ENCODE measurements around the gene KCNQ1. TPM values are rescaled to one million over a fixed set of nuclear protein-coding genes. Genes with fewer than 3 reads are reported as not detected.

KCNQ1 gene
- polyA plus RNA-seq, 1 donor (not counting 4 experiments of a cell fraction or from before 2014, with no cell fraction given) = not detected

- H3K27ac ChIP-seq (ENCODE audit: control insufficient read depth, insufficient read depth, low read length) = peak overlapping the region; percentile 80
- peaks cover 19% of the 10 kb centered on the region for H3K4me1 ChIP-seq (ENCODE audit: control insufficient read depth, extremely low read depth, insufficient read depth, low read length)
- no peak for FAIRE-seq
- dilution Hi-C loops (cut with MboI; ENCODE audit: extremely low pct_ligation_motif_present, low sequenced_read_pairs) = no loop called here
- peak overlapping the region; percentile 87 for H3K9ac ChIP-seq (ENCODE audit: control insufficient read depth, extremely low read depth, insufficient read depth, low read length)
- peak overlapping the region; percentile 94 for H3K4me2 ChIP-seq (ENCODE audit: control insufficient read depth, extremely low read depth, insufficient read depth, low read depth, low read length)
- no peaks in the 10 kb centered on the region for H3K9me3 ChIP-seq (ENCODE audit: control insufficient read depth, low read depth, low read length)
- no peak for DNase-seq (ENCODE audit: low read depth, low spot score)
- H3K79me2 ChIP-seq (ENCODE audit: control insufficient read depth, insufficient read depth, low read length) = peaks cover 30% of the 10 kb centered on the region
- H2AFZ ChIP-seq (ENCODE audit: control insufficient read depth, low read length) = no peak overlapping the region
- H3K4me3 ChIP-seq (ENCODE audit: control insufficient read depth in 2 of 3, extremely low read depth in 1 of 3, insufficient read depth in 2 of 3, low read depth in 1 of 3, low read length in 3 of 3) = peak overlapping the region; percentile 80 to 99 (median 81)
- H3K36me3 ChIP-seq (ENCODE audit: control insufficient read depth in 2 of 2, extremely low read depth in 1 of 2, insufficient read depth in 2 of 2, low read length in 2 of 2) = peaks cover 29 to 31% of the 10 kb centered on the region in 2 experiments
- no peak for TF ChIP-seq EZH2 (IDR thresholded peaks at IDR 0.05; ENCODE audit: low read length)
- TF ChIP-seq, protein P1, sequence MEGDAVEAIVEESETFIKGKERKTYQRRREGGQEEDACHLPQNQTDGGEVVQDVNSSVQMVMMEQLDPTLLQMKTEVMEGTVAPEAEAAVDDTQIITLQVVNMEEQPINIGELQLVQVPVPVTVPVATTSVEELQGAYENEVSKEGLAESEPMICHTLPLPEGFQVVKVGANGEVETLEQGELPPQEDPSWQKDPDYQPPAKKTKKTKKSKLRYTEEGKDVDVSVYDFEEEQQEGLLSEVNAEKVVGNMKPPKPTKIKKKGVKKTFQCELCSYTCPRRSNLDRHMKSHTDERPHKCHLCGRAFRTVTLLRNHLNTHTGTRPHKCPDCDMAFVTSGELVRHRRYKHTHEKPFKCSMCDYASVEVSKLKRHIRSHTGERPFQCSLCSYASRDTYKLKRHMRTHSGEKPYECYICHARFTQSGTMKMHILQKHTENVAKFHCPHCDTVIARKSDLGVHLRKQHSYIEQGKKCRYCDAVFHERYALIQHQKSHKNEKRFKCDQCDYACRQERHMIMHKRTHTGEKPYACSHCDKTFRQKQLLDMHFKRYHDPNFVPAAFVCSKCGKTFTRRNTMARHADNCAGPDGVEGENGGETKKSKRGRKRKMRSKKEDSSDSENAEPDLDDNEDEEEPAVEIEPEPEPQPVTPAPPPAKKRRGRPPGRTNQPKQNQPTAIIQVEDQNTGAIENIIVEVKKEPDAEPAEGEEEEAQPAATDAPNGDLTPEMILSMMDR (optimal IDR thresholded peaks at IDR 0.05 in 1 of 3, IDR thresholded peaks at IDR 0.05 in 1 of 3, conservative IDR thresholded peaks at IDR 0.05 in 1 of 3; ENCODE audit: extremely low read depth in 1 of 3, insufficient read depth in 2 of 3, low read length in 3 of 3) = no peak
- H3K27me3 ChIP-seq (ENCODE audit: control insufficient read depth, extremely low read depth, insufficient read depth, low read length) = no peaks in the 10 kb centered on the region
- no peaks in the 10 kb centered on the region for H3K9me1 ChIP-seq (ENCODE audit: control insufficient read depth, extremely low read depth, insufficient read depth, low read length)
- peaks cover 2% of the 10 kb centered on the region for H4K20me1 ChIP-seq (ENCODE audit: control insufficient read depth, extremely low read depth, insufficient read depth, low read length)
Measured at GRCh38 chr11:2399488-2400068, 45.2 kb upstream of the KCNQ1 start.

- H3K9ac ChIP-seq (ENCODE audit: control insufficient read depth, extremely low read depth, insufficient read depth, low read length) = peak within 1 kb of the TSS; percentile 97
- peak; percentile 99 for DNase-seq (ENCODE audit: low read depth, low spot score)
- TF ChIP-seq, protein P1 (optimal IDR thresholded peaks at IDR 0.05 in 1 of 3, IDR thresholded peaks at IDR 0.05 in 1 of 3, conservative IDR thresholded peaks at IDR 0.05 in 1 of 3; ENCODE audit: extremely low read depth in 1 of 3, insufficient read depth in 2 of 3, low read length in 3 of 3) = peak; percentile 98 to 99 (median 99)
- TF ChIP-seq EZH2 (IDR thresholded peaks at IDR 0.05; ENCODE audit: low read length) = no peak
- H3K9me3 ChIP-seq (ENCODE audit: control insufficient read depth, low read depth, low read length) = no peaks in the 10 kb centered on the region
- H3K27ac ChIP-seq (ENCODE audit: control insufficient read depth, insufficient read depth, low read length) = peak within 1 kb of the TSS; percentile 87
- peaks cover 23 to 28% of the 10 kb centered on the region in 2 experiments for H3K36me3 ChIP-seq (ENCODE audit: control insufficient read depth in 2 of 2, extremely low read depth in 1 of 2, insufficient read depth in 2 of 2, low read length in 2 of 2)
- H3K4me3 ChIP-seq (ENCODE audit: control insufficient read depth in 2 of 3, extremely low read depth in 1 of 3, insufficient read depth in 2 of 3, low read depth in 1 of 3, low read length in 3 of 3) = peak within 1 kb of the TSS; percentile 97 to 99 (median 99)
- peak within 1 kb of the TSS; percentile 98 for H3K4me2 ChIP-seq (ENCODE audit: control insufficient read depth, extremely low read depth, insufficient read depth, low read depth, low read length)
- H3K4me1 ChIP-seq (ENCODE audit: control insufficient read depth, extremely low read depth, insufficient read depth, low read length) = peaks cover 19% of the 10 kb centered on the region
- dilution Hi-C loops (cut with MboI; ENCODE audit: extremely low pct_ligation_motif_present, low sequenced_read_pairs) = no loop called here
- H2AFZ ChIP-seq (ENCODE audit: control insufficient read depth, low read length) = peak within 1 kb of the TSS; percentile 37
- FAIRE-seq = peak; percentile 95
- H3K27me3 ChIP-seq (ENCODE audit: control insufficient read depth, extremely low read depth, insufficient read depth, low read length) = no peaks in the 10 kb centered on the region
- peaks cover 28% of the 10 kb centered on the region for H3K79me2 ChIP-seq (ENCODE audit: control insufficient read depth, insufficient read depth, low read length)
- H4K20me1 ChIP-seq (ENCODE audit: control insufficient read depth, extremely low read depth, insufficient read depth, low read length) = no peaks in the 10 kb centered on the region
- H3K9me1 ChIP-seq (ENCODE audit: control insufficient read depth, extremely low read depth, insufficient read depth, low read length) = no peaks in the 10 kb centered on the region
Measured at GRCh38 chr11:2400069-2400761, 44.6 kb upstream of the KCNQ1 start, which contains the start of gene TSSC4. Gene TSSC4 (plus strand): TSS chr11:2400750. CDS start chr11:2402634, 1,884 bp downstream.

Measured in keratinocyte (primary cell).